Measurements from ENCODE around the gene RFXANK. TPM values are rescaled to one million over a fixed set of nuclear protein-coding genes. Genes with fewer than 3 reads are reported as not detected.

Gene RFXANK
- total RNA-seq, 3 donors from 2014 or later (not counting 1 experiment from before 2014, with no cell fraction given) = 50.1 to 67.5 (median 66.0) TPM

DNA sequence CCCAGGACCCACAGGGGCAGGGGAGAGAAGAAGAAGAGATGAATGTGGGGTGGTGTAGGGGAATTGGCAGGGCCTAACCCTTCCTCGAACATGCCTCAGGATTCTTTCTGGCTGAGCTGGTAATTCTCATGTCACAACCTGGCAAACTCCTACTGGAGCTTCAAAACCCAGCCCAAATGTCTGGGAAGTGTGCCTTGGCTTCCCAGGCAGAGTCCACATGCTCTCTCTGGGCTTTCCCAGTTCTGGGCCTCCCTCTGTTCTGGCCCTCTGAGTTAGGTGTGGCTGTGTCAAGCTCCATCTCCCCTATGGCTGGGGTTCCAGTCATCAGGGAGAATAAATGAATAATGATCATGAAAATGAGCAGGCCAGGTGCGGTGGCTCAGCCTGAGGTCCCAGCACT lies 42.6 kb upstream of the RFXANK start:
- intact Hi-C loops (cut with micrococcal nuclease) = no loop called here

DNA sequence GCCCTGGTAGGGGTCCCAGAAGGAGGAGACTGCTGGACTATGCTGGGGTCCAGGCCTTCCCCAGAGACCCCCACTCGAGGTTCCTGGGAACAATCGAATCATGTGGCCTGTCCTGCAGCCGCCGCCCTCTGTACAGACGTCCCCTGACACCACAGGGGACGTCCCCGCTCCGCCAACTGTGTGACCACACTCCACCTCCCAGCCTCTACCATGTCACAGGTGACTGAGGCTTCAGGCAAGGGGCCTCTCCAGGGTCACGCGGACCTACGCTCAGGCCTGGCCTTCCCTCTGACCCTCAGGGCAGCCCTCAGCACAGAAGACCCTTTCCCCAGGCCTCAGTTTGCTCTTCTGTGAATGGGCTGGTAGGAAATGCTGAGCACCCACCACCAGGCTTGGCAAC lies 40.6 kb upstream of the RFXANK start:
- no peak overlapping the region for H3K27ac ChIP-seq (ENCODE audit: low read length)
- 52% methylated on average over 11 of the region's 11 CpGs for WGBS (ENCODE audit: insufficient coverage)
- Mint-ChIP-seq H3K27me3 (ENCODE audit: low read depth in 2 of 2) (no peaks in the 10 kb centered on the region), H3K27ac (peak overlapping the region in 1 of 2 donors; percentile 13), H3K9me3 (peaks cover 0 to 3% of the 10 kb centered on the region in 2 donors), H3K4me3 (no peak overlapping the region), H3K4me1 (no peaks in the 10 kb centered on the region), H3K36me3 (no peaks in the 10 kb centered on the region)
- TF ChIP-seq, protein P1, sequence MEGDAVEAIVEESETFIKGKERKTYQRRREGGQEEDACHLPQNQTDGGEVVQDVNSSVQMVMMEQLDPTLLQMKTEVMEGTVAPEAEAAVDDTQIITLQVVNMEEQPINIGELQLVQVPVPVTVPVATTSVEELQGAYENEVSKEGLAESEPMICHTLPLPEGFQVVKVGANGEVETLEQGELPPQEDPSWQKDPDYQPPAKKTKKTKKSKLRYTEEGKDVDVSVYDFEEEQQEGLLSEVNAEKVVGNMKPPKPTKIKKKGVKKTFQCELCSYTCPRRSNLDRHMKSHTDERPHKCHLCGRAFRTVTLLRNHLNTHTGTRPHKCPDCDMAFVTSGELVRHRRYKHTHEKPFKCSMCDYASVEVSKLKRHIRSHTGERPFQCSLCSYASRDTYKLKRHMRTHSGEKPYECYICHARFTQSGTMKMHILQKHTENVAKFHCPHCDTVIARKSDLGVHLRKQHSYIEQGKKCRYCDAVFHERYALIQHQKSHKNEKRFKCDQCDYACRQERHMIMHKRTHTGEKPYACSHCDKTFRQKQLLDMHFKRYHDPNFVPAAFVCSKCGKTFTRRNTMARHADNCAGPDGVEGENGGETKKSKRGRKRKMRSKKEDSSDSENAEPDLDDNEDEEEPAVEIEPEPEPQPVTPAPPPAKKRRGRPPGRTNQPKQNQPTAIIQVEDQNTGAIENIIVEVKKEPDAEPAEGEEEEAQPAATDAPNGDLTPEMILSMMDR (IDR thresholded peaks at IDR 0.05) = no peak
- intact Hi-C loops (cut with micrococcal nuclease) = no loop called here
- no peak overlapping the region for H3K4me3 ChIP-seq (ENCODE audit: low read length)
- no peak for DNase-seq
- H3K27me3 ChIP-seq (ENCODE audit: control insufficient read depth, insufficient read depth, low read length) = no peaks in the 10 kb centered on the region
- H3K36me3 ChIP-seq (ENCODE audit: control insufficient read depth, insufficient read depth, low read length) = peaks cover 7% of the 10 kb centered on the region
- H3K9me3 ChIP-seq (ENCODE audit: control insufficient read depth, insufficient read depth, low read length) = no peaks in the 10 kb centered on the region
- H3K4me1 ChIP-seq (ENCODE audit: control insufficient read depth, insufficient read depth, low read length) = peaks cover 3% of the 10 kb centered on the region
- ATAC-seq = no peak

More for the DNA sequence above, 42.6 kb upstream of the RFXANK start:
- H3K9me3 ChIP-seq (ENCODE audit: control insufficient read depth, insufficient read depth, low read length) = no peaks in the 10 kb centered on the region
- H3K4me1 ChIP-seq (ENCODE audit: control insufficient read depth, insufficient read depth, low read length) = peaks cover 11% of the 10 kb centered on the region
- no peaks in the 10 kb centered on the region for H3K36me3 Mint-ChIP-seq
- peaks cover 0 to 5% of the 10 kb centered on the region in 2 donors for H3K4me1 Mint-ChIP-seq
- H3K36me3 ChIP-seq (ENCODE audit: control insufficient read depth, insufficient read depth, low read length) = peaks cover 2% of the 10 kb centered on the region
- H3K27me3 ChIP-seq (ENCODE audit: control insufficient read depth, insufficient read depth, low read length) = no peaks in the 10 kb centered on the region
- no peaks in the 10 kb centered on the region for H3K27me3 Mint-ChIP-seq (ENCODE audit: low read depth in 2 of 2)
- H3K27ac ChIP-seq (ENCODE audit: low read length) = no peak overlapping the region
- WGBS (ENCODE audit: insufficient coverage) = 86% methylated on average over 2 of the region's 2 CpGs
- no peak overlapping the region for H3K27ac Mint-ChIP-seq
- no peak overlapping the region for H3K4me3 Mint-ChIP-seq
- DNase-seq (no peak), ATAC-seq (no peak)
- no peaks in the 10 kb centered on the region for H3K9me3 Mint-ChIP-seq
- TF ChIP-seq, protein P1 (IDR thresholded peaks at IDR 0.05) = no peak
- H3K4me3 ChIP-seq (ENCODE audit: low read length) = no peak overlapping the region

DNA sequence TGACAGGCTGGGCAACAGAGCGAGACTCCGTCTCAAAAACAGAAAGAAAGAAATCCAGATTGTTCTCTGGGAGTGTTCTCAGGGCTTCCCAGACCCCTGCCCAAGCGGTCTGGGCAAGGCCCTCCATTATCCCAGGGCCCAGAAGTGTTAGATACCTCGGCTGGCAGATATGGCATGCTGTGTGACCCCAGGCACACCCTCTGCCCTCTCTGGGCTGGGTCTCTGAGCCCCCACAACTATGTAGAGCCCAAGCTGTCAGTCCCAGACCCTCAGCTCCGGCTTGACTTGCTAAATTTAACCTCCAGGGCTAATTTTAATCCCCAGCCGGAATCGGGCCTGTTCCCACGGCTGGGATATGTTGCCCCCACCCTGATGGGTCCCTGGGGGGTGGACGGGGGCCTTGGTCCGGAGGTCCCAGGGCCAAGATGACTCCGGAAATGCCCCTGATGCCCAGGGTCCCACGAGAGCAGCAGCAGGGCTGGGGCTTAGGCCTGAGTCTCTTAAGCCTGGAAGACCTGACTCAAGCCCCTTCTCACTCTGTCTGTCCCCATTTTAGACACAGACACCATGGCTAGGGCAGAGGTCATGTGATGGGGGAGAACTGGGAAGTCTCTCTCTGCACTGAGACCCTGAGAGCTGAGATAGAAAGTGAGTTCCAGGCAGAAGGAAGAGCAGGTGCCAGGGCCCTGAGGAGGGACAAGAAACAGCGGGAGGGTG lies 39.2 kb upstream of the RFXANK start:
- H3K27me3 ChIP-seq (ENCODE audit: control insufficient read depth, insufficient read depth, low read length) = no peaks in the 10 kb centered on the region
- Mint-ChIP-seq H3K27me3 (ENCODE audit: low read depth in 2 of 2) (no peaks in the 10 kb centered on the region), H3K4me1 (no peaks in the 10 kb centered on the region), H3K9me3 (peaks cover 0 to 3% of the 10 kb centered on the region in 2 donors), H3K4me3 (no peak overlapping the region), H3K36me3 (no peaks in the 10 kb centered on the region), H3K27ac (no peak overlapping the region)
- DNase-seq (no peak), ATAC-seq (no peak)
- no peak overlapping the region for H3K27ac ChIP-seq (ENCODE audit: low read length)
- 84% methylated on average over 12 of the region's 13 CpGs for WGBS (ENCODE audit: insufficient coverage)
- intact Hi-C loops (cut with micrococcal nuclease) = no loop called here
- H3K36me3 ChIP-seq (ENCODE audit: control insufficient read depth, insufficient read depth, low read length) = peaks cover 7% of the 10 kb centered on the region
- H3K9me3 ChIP-seq (ENCODE audit: control insufficient read depth, insufficient read depth, low read length) = no peaks in the 10 kb centered on the region
- H3K4me3 ChIP-seq (ENCODE audit: low read length) = no peak overlapping the region
- H3K4me1 ChIP-seq (ENCODE audit: control insufficient read depth, insufficient read depth, low read length) = peaks cover 3% of the 10 kb centered on the region
- TF ChIP-seq, protein P1 (IDR thresholded peaks at IDR 0.05) = no peak
